SK-N-SH treated with all-trans-retinoic acid at 6 μM for 48 hours (cell line): ENCODE data around the gene CLPTM1L.

Source experiments
- BACH2 ChIP-seq: fragments of 250-450 bp; sonication (Bioruptor Pico); IDR thresholded peaks from 2 replicates; pipeline ENCODE4 v1.9.0; 2021; ENCODE audit warnings: mild to moderate bottlenecking, borderline replicate concordance
- CSDC2 ChIP-seq: fragments of 250-450 bp; sonication (Bioruptor Pico); IDR thresholded peaks from 2 replicates; pipeline ENCODE4 v1.5.0; 2020; ENCODE audit warnings: mild to moderate bottlenecking, moderate library complexity
- OSR1 ChIP-seq: fragments of 250-450 bp; sonication (Bioruptor Pico); IDR thresholded peaks from 2 replicates; pipeline ENCODE4 v1.8.0; 2022; ENCODE audit warnings: moderate library complexity, mild to moderate bottlenecking, inconsistent platforms
- TOX ChIP-seq: fragments of 250-450 bp; sonication (Bioruptor Pico); IDR thresholded peaks from 2 replicates; pipeline ENCODE4 v1.8.0; 2021; ENCODE audit warnings: mild to moderate bottlenecking, moderate library complexity, borderline replicate concordance
- ZFP30 ChIP-seq: fragments of 450-650 bp; formaldehyde crosslinking; IDR thresholded peaks from 2 replicates; pipeline ENCODE4 v1.5.0; 2022; ENCODE audit warnings: mild to moderate bottlenecking, moderate library complexity
- TF ChIP-seq, protein P1 (sequence below): fragments of 250-450 bp; sonication (Bioruptor Pico); IDR thresholded peaks from 2 replicates; pipeline ENCODE4 v1.8.0; 2020; ENCODE audit warnings: mild to moderate bottlenecking, moderate library complexity, borderline replicate concordance
- TF ChIP-seq, protein P2 (sequence below): fragments of 250-450 bp; sonication (Bioruptor Pico); IDR thresholded peaks from 2 replicates; pipeline ENCODE4 v1.5.1; 2020; ENCODE audit warnings: low read depth, mild to moderate bottlenecking, moderate library complexity
- TF ChIP-seq, protein P3 (sequence below): fragments of 250-450 bp; sonication (Bioruptor Pico); IDR thresholded peaks from 2 replicates; pipeline ENCODE4 v1.5.1; 2021; ENCODE audit warnings: mild to moderate bottlenecking, moderate library complexity

DNA sequence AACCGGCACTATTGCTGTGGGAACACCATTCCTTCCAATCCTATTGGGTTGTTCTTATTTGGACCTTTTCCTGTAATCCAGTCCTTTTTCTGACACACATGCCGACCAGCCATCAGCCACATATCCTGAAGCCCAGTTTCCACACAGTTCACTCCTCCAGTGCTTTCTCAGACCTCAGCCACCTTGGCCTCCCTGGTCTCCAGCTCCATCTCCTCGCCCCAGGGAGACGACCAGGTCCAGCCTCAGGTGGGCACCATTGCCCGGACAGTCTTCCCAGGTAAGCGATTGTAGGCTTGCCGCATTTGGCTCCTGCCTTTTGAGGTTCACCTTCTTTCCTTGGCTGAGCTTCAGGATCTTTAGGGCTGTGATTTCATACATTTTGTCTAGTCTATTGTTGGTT lies 34.8 kb downstream of the CLPTM1L start:
- TF ChIP-seq, protein P1, sequence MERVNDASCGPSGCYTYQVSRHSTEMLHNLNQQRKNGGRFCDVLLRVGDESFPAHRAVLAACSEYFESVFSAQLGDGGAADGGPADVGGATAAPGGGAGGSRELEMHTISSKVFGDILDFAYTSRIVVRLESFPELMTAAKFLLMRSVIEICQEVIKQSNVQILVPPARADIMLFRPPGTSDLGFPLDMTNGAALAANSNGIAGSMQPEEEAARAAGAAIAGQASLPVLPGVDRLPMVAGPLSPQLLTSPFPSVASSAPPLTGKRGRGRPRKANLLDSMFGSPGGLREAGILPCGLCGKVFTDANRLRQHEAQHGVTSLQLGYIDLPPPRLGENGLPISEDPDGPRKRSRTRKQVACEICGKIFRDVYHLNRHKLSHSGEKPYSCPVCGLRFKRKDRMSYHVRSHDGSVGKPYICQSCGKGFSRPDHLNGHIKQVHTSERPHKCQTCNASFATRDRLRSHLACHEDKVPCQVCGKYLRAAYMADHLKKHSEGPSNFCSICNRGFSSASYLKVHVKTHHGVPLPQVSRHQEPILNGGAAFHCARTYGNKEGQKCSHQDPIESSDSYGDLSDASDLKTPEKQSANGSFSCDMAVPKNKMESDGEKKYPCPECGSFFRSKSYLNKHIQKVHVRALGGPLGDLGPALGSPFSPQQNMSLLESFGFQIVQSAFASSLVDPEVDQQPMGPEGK (CRISPR knock-in tag), result no peak
- no peak for TF ChIP-seq ZFP30 (CRISPR knock-in tag)
- TF ChIP-seq, protein P2, sequence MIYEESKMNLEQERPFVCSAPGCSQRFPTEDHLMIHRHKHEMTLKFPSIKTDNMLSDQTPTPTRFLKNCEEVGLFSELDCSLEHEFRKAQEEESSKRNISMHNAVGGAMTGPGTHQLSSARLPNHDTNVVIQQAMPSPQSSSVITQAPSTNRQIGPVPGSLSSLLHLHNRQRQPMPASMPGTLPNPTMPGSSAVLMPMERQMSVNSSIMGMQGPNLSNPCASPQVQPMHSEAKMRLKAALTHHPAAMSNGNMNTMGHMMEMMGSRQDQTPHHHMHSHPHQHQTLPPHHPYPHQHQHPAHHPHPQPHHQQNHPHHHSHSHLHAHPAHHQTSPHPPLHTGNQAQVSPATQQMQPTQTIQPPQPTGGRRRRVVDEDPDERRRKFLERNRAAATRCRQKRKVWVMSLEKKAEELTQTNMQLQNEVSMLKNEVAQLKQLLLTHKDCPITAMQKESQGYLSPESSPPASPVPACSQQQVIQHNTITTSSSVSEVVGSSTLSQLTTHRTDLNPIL (CRISPR knock-in tag), result no peak
- no peak for TF ChIP-seq TOX (CRISPR knock-in tag)
- TF ChIP-seq CSDC2 (CRISPR knock-in tag), result no peak
- TF ChIP-seq, protein P3, sequence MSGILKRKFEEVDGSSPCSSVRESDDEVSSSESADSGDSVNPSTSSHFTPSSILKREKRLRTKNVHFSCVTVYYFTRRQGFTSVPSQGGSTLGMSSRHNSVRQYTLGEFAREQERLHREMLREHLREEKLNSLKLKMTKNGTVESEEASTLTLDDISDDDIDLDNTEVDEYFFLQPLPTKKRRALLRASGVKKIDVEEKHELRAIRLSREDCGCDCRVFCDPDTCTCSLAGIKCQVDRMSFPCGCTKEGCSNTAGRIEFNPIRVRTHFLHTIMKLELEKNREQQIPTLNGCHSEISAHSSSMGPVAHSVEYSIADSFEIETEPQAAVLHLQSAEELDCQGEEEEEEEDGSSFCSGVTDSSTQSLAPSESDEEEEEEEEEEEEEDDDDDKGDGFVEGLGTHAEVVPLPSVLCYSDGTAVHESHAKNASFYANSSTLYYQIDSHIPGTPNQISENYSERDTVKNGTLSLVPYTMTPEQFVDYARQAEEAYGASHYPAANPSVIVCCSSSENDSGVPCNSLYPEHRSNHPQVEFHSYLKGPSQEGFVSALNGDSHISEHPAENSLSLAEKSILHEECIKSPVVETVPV (CRISPR knock-in tag), result no peak
- TF ChIP-seq BACH2 (CRISPR knock-in tag), result no peak
- TF ChIP-seq OSR1 (CRISPR knock-in tag), result no peak
